B cell (primary cell): ENCODE data around the gene NMT2. TPM values are rescaled to one million over a fixed set of nuclear protein-coding genes. Genes with fewer than 3 reads are reported as not detected.
"Not testable (repeated sequence)": the region's sequence is repeated elsewhere in the genome, so short reads cannot be mapped to it uniquely, and the experiment has no call there.

Source experiments
- ATAC-seq: fragments of 200-7000 bp; cut with Tn5 transposase; one replicate; pipeline ENCODE4 v1.10.0; 2021; ENCODE audit warnings: low read depth, mild to moderate bottlenecking, moderate number of reproducible peaks, moderate library complexity
- CTCF ChIA-PET: fragments of 350-600 bp; sonication (Branson Sonifier 250); formaldehyde crosslinking; loops from one replicate; lab custom pipeline; 2021; ENCODE audit warnings: antibody characterized with exemption, inconsistent platforms; lab: Charles Lee
- POLR2A ChIA-PET: fragments of 350-600 bp; sonication (Branson Sonifier 250); formaldehyde crosslinking; loops from one replicate; lab custom pipeline; 2021; ENCODE audit warnings: antibody characterized with exemption; lab: Charles Lee
- DNase-seq: peaks from one replicate; pipeline ENCODE4 v3.0.0; 2013
- H2AFZ ChIP-seq: 2 replicates; pipeline ENCODE4 v1.6.1; 2012; ENCODE audit warnings: mild to moderate bottlenecking, low read depth, low read length; ENCODE audit not compliant: insufficient read depth, poor library complexity, severe bottlenecking
- H3K27ac ChIP-seq, 2 donors: 1 replicate in 1 of 2; 2 replicates in 1 of 2; pipeline ENCODE4 v1.5.1; 2012 to 2013; ENCODE audit warnings: low read length in 2 of 2, mild to moderate bottlenecking in 2 of 2, moderate library complexity in 1 of 2
- H3K27me3 ChIP-seq, 4 experiments: fragments of 200-600 bp in 1 of 4; sonication (generic) in 1 of 4; replicated peaks in 1 of 4; 1 replicate in 2 of 4; 2 replicates in 2 of 4; pipeline versions ENCODE4 v1.6.1 to v1.7.0; 2013 to 2016; ENCODE audit warnings: low read length in 3 of 4, mild to moderate bottlenecking in 2 of 4, mixed read lengths in 1 of 4, moderate library complexity in 1 of 4; ENCODE audit not compliant: insufficient read depth in 4 of 4, control insufficient read depth in 3 of 4; ENCODE audit errors: control extremely low read depth in 1 of 4
- H3K36me3 ChIP-seq, 2 experiments: replicated peaks in 1 of 2; 1 replicate in 1 of 2; 2 replicates in 1 of 2; pipeline versions ENCODE4 v1.6.1 to v1.7.1; 2013; ENCODE audit warnings: low read length in 1 of 2; ENCODE audit not compliant: insufficient read depth in 2 of 2, control insufficient read depth in 1 of 2; ENCODE audit errors: control extremely low read depth in 1 of 2, extremely low read depth in 1 of 2
- H3K4me1 ChIP-seq, 2 donors: fragments of 200-600 bp in 1 of 2; sonication (generic) in 1 of 2; 1 replicate in 1 of 2; 2 replicates in 1 of 2; pipeline versions ENCODE4 v1.5.1 to v1.6.1; 2013 to 2017; ENCODE audit warnings: low read length in 2 of 2; ENCODE audit not compliant: control insufficient read depth in 2 of 2, insufficient read depth in 2 of 2
- H3K4me2 ChIP-seq: replicated peaks from 2 replicates; pipeline ENCODE3; 2012; ENCODE audit warnings: mild to moderate bottlenecking, low read depth, low read length; ENCODE audit not compliant: poor library complexity, severe bottlenecking
- H3K4me3 ChIP-seq, 5 experiments: fragments of 200-600 bp in 1 of 5; sonication (generic) in 1 of 5; 1 replicate in 3 of 5; 2 replicates in 2 of 5; pipeline versions ENCODE4 v1.5.1 to v1.7.0; 2011 to 2016; ENCODE audit warnings: low read length in 4 of 5, mild to moderate bottlenecking in 4 of 5, low read depth in 2 of 5, control low read depth in 1 of 5, moderate library complexity in 1 of 5; ENCODE audit not compliant: insufficient read depth in 1 of 5; ENCODE audit errors: control extremely low read depth in 1 of 5, extremely low read depth in 1 of 5
- H3K79me2 ChIP-seq: fragments of 200-600 bp; sonication (generic); one replicate; pipeline ENCODE4 v1.6.0; 2016; ENCODE audit warnings: low read length; ENCODE audit not compliant: control insufficient read depth, insufficient read depth
- H3K9ac ChIP-seq: fragments of 200-600 bp; sonication (generic); 2 replicates; pipeline ENCODE4 v1.6.1; 2017; ENCODE audit warnings: mild to moderate bottlenecking, low read length, moderate library complexity
- H3K9me3 ChIP-seq, 3 donors: one replicate each; pipeline versions ENCODE4 v1.6.1 to v1.7.1; 2013; ENCODE audit warnings: low read length in 2 of 3; ENCODE audit not compliant: control insufficient read depth in 2 of 3, insufficient read depth in 1 of 3; ENCODE audit errors: control extremely low read depth in 1 of 3
- H4K20me1 ChIP-seq: 2 replicates; pipeline ENCODE4 v1.6.0; 2012; ENCODE audit warnings: mild to moderate bottlenecking, low read length; ENCODE audit not compliant: insufficient read depth, control insufficient read depth, poor library complexity, severe bottlenecking
- H3K27ac Mint-ChIP-seq: one replicate; pipeline ENCODE4 v1.8.0; 2021; ENCODE audit warnings: mixed read lengths
- H3K27me3 Mint-ChIP-seq: one replicate; pipeline ENCODE4 v1.8.0; 2021; ENCODE audit warnings: mixed read lengths
- H3K4me1 Mint-ChIP-seq: one replicate; pipeline ENCODE4 v1.8.0; 2021; ENCODE audit warnings: mixed read lengths
- H3K4me3 Mint-ChIP-seq: one replicate; pipeline ENCODE4 v1.8.0; 2021; ENCODE audit warnings: mixed read lengths
- H3K9me3 Mint-ChIP-seq: one replicate; pipeline ENCODE4 v1.8.0; 2022; ENCODE audit warnings: mixed read lengths; ENCODE audit not compliant: insufficient read depth
- CTCF ChIP-seq: fragments of 200-600 bp; IDR thresholded peaks from one replicate; pipeline ENCODE4 v1.8.0; 2022; ENCODE audit warnings: antibody characterized with exemption, mild to moderate bottlenecking
- EZH2 ChIP-seq: IDR thresholded peaks from 2 replicates; pipeline ENCODE4 v1.6.1; 2012; ENCODE audit warnings: borderline replicate concordance, low read depth, mild to moderate bottlenecking, moderate library complexity, low read length; ENCODE audit not compliant: insufficient read depth, poor library complexity, severe bottlenecking
- WGBS: methylation state at CpG from one replicate; pipeline ENCODE4 v1.1.5; 2013; ENCODE audit warnings: missing lambda C conversion rate; ENCODE audit not compliant: insufficient coverage; 5-methylcytosine and 5-hydroxymethylcytosine counted together
- intact Hi-C: fragments of 100-400 bp; cut with micrococcal nuclease; formaldehyde crosslinking; loops from one replicate; pipeline ENCODE4 v1.10.0; 2022
- polyA plus RNA-seq: library from polyadenylated mRNA; depleted of rRNA; stranded (reverse); fragments of >200 nt; gene quantifications from 2 replicates; pipeline ENCODE4 v1.2.3, GENCODE V29; 2012
- total RNA-seq, 2 donors: library from RNA; stranded (reverse); fragments of 120-200 nt in 1 of 2; gene quantifications; 1 replicate in 1 of 2; 2 replicates in 1 of 2; pipeline versions ENCODE4 v1.2.3 to v1.2.4, GENCODE V29; 2013 to 2022

The NMT2 gene
- total and polyA plus RNA-seq, 2 donors (not counting 1 experiment from before 2014, with no cell fraction given) = 2.8 to 73.3 TPM

GRCh38 chr10:15202639-15203038, 34.1 kb upstream of the NMT2 start:
- intact Hi-C loops = no loop called here

GRCh38 chr10:15202301-15202621, 33.8 kb upstream of the NMT2 start:
- H4K20me1 ChIP-seq, ATAC-seq, DNase-seq, H3K4me1 Mint-ChIP-seq, H3K4me1 ChIP-seq, H3K27ac Mint-ChIP-seq, H3K9me3 ChIP-seq, H3K9me3 Mint-ChIP-seq, H3K36me3 ChIP-seq, H2AFZ ChIP-seq, intact Hi-C loops, H3K4me2 ChIP-seq, CTCF ChIA-PET, H3K27ac ChIP-seq, H3K79me2 ChIP-seq, H3K27me3 ChIP-seq, H3K4me3 Mint-ChIP-seq, H3K9ac ChIP-seq, H3K4me3 ChIP-seq: not testable (repeated sequence)
- H3K27me3 Mint-ChIP-seq = peaks cover 22% of the 10 kb centered on the region
- POLR2A ChIA-PET = interaction anchor here (0.6 kb wide), 1 partner anchor 247 kb away, joined by 3 read pairs; no protein-coding TSS in a partner anchor
- WGBS = 93% methylated on average over 6 of the region's 8 CpGs

More at GRCh38 chr10:15202639-15203038, 34.1 kb upstream of the NMT2 start:
- Mint-ChIP-seq H3K4me3 (no peak overlapping the region), H3K27ac (no peak overlapping the region), H3K9me3 (no peaks in the 10 kb centered on the region), H3K27me3 (peaks cover 19% of the 10 kb centered on the region), H3K4me1 (peaks cover 4% of the 10 kb centered on the region)
- Histone ChIP-seq H3K9me3 (no peaks in the 10 kb centered on the region), H4K20me1 (no peaks in the 10 kb centered on the region), H3K36me3 (no peaks in the 10 kb centered on the region), H3K4me1 (peaks cover 1% of the 10 kb centered on the region in 2 donors), H3K9ac (no peak overlapping the region), H3K79me2 (no peaks in the 10 kb centered on the region), H2AFZ (no peak overlapping the region), H3K4me2 (no peak overlapping the region), H3K27ac (no peak overlapping the region), H3K27me3 (no peaks in the 10 kb centered on the region), H3K4me3 (no peak overlapping the region)
- no CpG with 5 or more reads among the region's 2 CpGs for WGBS
- ATAC-seq = no peak
- no peak for DNase-seq
- CTCF ChIA-PET = no interaction called here
- no peak for TF ChIP-seq EZH2
- no peak for TF ChIP-seq CTCF
- POLR2A ChIA-PET = interaction anchor here (0.6 kb wide), 1 partner anchor 247 kb away, joined by 3 read pairs; no protein-coding TSS in a partner anchor
